Measurements from ENCODE around the gene TTF1. TPM values are rescaled to one million over a fixed set of nuclear protein-coding genes. Genes with fewer than 3 reads are reported as not detected.

TTF1 gene, protein sequence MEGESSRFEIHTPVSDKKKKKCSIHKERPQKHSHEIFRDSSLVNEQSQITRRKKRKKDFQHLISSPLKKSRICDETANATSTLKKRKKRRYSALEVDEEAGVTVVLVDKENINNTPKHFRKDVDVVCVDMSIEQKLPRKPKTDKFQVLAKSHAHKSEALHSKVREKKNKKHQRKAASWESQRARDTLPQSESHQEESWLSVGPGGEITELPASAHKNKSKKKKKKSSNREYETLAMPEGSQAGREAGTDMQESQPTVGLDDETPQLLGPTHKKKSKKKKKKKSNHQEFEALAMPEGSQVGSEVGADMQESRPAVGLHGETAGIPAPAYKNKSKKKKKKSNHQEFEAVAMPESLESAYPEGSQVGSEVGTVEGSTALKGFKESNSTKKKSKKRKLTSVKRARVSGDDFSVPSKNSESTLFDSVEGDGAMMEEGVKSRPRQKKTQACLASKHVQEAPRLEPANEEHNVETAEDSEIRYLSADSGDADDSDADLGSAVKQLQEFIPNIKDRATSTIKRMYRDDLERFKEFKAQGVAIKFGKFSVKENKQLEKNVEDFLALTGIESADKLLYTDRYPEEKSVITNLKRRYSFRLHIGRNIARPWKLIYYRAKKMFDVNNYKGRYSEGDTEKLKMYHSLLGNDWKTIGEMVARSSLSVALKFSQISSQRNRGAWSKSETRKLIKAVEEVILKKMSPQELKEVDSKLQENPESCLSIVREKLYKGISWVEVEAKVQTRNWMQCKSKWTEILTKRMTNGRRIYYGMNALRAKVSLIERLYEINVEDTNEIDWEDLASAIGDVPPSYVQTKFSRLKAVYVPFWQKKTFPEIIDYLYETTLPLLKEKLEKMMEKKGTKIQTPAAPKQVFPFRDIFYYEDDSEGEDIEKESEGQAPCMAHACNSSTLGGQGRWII
- 10.8 TPM for total RNA-seq
- long read RNA-seq, transcript TTF1-203 (10 exons, 1,780 nt), result major isoform, 5 of 14 reads
- long read RNA-seq, partial matches to known transcripts, result 7 of 14 reads
- long read RNA-seq, other reads (novel, unspliced or antisense), result 2 of 14 reads

DNA sequence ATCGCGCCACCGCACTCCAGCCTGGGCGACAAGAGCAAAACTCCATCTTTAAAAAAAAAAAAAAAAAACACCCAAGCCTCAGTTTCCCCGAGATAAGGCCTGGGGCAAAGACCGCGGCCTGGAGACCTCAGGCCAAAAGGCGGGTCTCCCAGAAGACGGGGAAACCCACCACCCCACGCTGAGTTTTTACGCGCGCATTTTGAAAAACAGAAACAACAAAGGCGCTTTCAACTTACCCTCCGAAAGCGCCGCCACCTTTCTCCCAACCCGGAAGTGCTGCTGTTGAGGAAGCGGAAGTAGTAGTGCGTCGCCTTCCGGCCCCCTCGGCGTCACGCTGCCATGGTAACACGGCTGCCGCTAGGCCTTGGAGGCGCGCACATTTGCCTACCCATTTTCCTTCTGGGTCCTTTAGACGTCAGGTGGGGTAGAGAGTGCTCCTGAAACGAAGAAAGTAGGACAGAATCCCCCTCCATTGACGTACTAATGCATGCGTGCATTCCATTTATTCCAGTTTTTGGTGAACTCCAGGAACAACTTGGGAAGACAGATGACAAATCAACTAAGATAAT lies at the start of gene TTF1:
TSS of gene TTF1 (minus strand) at position 287 of the 569 bp plus-strand sequence. CDS start 4,019 bp downstream, outside the sequence.
- peak; percentile 96 for DNase-seq (ENCODE audit: low spot score)

DNA sequence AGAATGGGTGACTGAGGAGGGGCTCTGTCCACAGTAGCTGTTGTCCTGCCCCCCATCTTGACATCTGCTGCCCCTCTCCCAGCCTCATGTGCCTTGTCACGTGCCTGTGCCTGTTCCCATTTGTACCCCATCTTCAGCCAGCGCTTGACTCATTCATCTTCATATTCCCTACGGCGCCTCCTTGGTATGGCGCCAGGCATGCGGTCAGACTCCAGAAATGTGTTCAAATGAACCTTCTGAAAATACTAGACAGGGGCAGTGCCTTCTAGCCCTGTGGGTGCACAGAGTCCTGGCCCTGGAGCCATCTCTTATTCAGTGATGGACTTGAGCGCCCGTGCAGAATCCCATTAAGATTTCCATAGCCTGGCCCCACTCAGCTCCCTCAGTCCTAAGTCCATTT lies 49.6 kb upstream of the TTF1 start:
- no peak for DNase-seq (ENCODE audit: low spot score)

DNA sequence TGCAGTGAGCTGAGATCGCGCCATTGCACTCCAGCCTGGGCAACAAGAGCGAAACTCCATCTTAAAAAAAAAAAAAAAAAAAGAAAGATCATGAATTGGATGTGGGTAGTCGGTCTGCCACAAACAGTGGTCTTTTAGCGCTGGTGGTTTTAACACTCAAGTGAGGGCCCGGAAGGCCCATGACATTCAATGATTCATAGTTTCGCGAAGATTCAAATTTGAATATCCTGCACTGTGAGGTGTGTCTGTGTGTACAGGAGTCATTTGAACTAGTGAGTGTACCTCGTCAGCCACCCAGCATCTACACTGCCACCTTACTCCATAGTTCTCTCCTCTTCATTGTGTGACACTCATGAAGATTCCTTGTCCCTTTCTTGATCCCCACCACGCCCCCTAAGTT lies 44.6 kb upstream of the TTF1 start:
- DNase-seq (ENCODE audit: low spot score), result no peak

DNA sequence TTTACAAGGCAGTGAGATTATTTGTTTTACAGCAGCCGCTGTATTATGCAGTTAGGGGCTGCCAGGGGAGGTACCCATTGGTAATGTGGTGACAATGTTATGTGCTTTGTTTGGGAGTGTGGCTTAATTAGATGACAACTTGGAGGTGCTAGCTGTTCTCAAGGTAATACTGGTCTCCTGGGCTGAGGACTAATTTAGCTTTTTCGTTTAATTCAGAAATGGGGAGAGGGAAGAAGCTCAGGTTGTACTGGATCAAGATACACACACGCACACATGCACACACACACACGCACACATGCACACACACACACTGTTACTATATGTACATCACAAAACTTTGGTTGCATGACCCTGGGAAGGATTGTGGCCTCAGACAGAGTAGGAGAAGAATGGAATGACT lies 41.3 kb upstream of the TTF1 start:
- no peak for DNase-seq (ENCODE audit: low spot score)

DNA sequence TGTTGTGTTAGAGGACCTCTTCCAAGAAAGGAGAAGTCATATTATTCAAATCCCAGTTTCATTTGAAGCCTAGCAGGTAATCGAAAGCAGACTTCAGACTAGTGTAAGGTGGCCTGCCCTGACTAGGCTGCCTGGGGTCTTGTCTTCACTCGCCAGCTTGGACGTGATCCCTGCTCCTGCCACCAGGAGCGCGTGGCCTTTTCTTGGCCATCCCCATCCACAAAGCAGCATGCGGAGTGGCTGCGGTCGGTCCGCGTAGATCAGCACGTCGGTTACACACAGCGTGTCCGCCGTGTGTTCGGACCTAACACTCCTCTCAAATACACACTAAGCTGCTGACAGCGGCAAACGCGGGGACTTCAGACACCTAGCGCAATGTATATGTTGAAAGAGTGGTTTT lies 40.7 kb upstream of the TTF1 start:
- DNase-seq (ENCODE audit: low spot score), result no peak

DNA sequence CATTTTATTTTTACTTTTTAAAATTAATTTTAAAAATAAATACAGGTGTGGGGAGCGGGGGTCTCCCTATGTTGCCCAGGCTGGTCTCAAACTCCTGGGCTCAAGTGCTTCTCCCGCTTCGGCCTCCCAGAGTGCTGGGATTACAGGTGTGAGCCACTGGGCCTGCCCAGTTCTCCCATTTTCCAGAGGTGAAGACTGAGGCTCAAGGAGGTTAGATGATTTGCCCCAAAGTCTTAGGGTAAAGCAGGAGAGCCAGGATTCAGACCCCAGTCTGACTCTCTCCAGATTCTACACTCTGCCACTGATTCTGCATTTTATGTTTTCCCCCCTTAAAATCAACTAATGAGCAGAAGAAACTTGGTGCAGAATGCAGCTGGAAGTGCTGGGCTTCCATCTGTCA lies 40.2 kb upstream of the TTF1 start:
- DNase-seq (ENCODE audit: low spot score), result no peak

DNA sequence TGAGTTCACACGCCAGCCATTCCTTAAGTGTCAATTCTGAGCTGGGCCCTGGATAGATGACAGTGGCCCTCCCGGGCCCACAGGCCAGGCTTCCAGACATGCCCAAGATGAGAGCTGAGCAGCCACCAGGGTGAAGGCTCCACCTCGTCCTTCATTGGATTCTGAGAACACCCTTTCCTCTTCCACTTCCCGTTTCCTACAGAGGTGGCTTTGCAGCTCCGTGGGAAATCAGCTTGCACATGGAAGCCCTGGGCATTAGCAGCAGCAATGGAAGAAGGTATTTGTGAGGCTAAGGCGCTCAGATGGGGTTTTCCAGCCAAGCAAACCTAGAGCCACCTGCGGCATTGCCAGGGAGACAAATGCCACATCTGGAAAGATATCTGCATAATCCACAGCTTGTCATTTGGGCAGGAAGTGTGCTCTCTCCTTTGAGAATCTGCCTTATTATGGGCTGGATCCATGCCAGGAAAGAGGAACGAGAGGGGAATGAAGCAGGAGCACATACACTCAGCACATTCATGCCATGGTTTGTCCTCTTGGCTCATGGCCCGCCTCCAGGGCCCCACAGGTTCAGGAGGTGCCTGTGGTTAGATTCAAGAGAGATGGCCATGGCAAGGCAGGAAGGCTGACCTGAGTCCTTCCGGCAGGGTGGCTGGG lies 37.4 kb upstream of the TTF1 start:
- DNase-seq (ENCODE audit: low spot score), result no peak

DNA sequence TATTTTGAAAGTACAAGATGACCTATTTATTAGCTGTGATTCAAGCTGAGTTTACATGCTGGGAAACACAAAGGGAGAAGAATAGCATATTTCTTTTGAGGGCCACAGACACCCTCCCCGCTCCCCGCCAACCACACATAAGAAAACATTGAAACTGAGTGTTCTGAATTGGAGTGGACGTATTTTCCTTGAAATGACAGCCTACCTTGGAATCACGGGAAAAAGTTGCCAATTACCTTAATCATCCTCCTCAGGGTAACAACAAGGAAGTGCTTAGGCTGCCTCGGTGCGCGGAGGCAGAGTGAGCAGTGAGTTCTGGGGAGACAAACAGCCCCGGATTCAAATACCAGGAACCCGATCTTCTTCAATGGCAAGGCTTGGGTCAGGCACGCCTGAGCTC lies 34.8 kb upstream of the TTF1 start:
- DNase-seq (ENCODE audit: low spot score), result no peak

DNA sequence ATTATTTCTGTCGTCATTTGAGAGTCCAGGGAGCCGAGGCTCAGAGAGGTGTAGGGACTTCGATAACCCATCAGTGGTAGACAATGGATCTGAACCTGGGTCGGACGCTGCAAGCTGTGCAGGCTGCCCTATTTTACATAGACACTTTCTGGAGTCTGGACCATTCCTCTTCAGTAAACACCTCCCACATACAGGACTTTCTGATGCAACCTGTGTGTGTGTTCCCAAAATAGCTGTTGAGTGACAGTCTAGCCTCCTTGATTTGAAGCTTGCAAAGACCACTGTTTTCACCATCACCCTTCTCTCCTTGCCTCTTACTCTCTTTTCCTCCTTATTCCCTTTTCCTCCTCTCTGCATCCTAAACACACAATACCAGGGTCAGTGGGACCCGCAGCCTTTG lies 34.1 kb upstream of the TTF1 start:
- DNase-seq (ENCODE audit: low spot score), result no peak

DNA sequence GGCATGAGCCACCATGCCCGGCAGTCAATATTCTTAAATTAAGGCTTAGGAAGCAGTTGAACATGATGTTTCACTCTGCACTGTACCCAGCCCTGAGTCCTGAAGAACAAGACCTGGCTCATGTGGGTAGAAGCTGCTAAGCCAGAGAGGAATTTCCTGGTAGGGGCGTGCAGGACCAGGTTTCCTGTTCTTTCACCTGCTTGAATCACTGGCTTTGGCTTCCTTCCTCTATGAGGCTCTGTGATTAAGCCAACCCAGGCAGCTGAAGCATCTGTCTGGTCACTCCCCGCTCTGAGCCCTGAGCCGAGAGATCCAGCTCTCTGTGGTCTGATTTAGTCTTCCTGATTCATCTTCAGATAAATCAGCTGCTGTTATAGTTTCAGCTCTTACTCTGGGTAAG lies 32.5 kb upstream of the TTF1 start:
- DNase-seq (ENCODE audit: low spot score), result no peak

DNA sequence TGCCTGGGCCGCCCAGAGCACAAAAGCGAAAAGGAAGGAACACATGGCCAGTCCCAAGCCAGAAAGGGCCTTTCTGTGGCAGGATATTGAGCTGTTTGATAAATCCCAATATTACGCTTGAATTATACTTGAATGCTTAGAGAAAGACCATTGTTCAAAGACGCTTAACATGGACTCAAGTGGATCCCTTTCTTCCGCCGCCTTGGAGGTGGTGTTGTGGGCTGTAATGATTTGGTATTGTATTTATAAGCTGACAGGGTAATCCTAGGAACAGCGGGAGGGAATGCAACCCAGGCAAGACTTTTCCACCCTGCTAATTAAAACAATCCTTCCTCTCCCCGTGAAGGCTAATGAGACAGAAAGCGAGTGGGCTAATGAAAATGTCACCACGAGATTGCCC lies 28.2 kb upstream of the TTF1 start:
- DNase-seq (ENCODE audit: low spot score), result no peak

DNA sequence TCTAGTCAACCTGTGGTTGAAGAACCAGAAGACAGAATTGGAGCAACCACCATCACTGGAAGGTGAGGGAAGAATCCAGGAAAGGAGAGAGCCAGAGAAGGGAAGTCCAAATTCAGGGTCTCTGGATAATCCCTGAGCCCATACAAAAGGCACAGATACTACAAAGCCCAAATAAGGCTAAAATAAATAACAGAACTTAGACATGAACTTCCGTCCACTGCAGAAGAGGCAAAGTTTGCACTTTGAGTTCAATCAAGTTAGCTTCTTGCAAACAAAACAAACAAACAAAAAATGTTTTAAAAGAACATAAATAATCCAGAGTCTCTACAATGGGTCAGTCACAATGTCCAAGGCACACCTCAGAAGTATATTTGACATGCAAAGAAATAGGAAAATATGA lies 24.4 kb upstream of the TTF1 start:
- no peak for DNase-seq (ENCODE audit: low spot score)

DNA sequence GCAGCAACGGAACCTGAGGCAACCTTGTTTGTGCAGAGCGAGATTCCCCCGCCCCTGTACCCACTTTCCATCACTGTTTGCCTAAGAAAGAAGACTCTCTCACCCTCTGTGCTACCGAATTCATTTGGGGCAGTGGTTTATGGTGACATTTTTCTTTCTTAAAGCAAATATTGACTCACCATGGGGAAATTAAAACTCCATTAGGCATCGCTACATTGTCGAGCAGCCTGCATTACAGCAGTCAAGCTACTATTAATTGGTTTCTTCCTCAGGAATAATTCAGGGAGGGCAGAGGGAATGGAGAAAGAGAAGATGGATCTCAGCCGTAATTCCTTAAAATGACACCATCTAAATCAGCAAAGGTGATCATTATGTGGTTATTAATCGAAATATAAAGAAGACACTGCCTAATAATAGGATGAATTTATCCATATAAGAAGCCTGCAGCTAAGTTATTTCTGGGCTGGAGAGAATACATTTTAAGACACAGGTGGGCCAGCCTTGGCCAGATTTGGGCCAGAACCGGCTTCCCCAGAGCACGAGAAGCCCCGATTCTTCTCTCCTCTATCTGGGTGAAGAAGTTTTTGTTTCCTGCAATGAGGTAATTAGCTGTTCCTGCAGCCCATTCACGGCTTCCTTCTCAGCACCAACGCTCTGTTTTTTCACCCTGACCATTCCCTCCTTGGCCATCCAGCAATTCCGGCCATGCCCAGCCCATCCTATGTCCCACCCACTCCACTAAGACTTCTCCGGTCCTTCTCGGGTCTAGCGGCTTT lies 20.2 kb upstream of the TTF1 start:
- no peak for DNase-seq (ENCODE audit: low spot score)

DNA sequence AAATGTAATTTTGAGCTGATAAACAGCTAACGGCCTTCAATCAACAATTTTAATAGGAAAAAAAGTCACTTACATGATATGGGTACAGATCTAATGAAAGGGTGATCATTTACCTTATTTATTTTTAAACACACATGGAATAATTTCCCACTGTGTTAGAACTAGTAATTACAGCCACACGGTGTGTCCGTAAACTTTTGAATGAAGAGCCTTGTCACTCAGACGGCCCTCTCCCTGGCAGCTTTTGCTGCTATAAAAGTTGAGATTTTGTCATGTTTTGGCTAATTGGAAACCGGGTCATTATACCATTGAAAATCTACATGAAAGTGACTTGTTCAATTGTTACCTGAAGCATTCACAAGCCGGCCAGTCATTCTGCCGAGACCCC lies 19.0 kb upstream of the TTF1 start:
- DNase-seq (ENCODE audit: low spot score), result no peak

DNA sequence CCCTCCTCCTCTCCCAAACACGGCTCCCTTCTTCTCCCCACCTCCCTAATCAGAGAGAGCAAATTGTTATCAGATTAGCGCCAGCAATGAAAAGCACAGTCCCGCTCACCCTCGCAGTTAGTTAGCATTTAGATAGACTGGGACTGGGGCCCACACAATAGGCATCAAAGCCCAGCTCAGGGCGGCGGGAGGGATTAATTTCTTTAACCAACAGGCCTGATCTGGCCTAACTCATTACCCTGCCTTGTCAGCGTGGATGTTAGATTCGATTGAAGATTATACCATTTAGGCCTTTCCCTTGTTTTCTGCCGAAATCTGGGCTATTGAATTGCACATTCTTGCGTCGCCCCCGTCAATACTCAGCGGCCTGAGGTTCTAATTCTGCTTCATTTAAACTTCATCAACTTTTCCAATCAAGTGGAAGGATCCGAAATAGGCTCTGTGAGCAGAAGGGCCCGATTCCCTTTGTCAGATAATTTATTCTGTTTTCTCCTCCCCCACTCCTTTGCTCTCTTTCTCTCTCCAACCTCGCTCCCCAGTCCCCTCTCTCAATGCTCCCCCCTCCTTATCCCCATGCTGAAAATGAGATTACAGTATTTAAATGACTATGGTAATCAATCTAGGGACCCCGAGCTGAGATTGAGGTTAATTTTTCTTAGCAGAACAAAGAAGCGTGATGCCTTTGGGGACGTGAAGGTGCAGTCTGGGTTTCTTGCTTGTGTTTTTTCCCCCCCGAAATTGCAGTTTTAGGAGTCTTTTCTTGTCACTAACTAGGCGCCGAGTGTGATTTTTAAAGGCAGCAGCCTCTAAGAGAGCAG lies 18.4 kb upstream of the TTF1 start:
- DNase-seq (ENCODE audit: low spot score), result no peak

DNA sequence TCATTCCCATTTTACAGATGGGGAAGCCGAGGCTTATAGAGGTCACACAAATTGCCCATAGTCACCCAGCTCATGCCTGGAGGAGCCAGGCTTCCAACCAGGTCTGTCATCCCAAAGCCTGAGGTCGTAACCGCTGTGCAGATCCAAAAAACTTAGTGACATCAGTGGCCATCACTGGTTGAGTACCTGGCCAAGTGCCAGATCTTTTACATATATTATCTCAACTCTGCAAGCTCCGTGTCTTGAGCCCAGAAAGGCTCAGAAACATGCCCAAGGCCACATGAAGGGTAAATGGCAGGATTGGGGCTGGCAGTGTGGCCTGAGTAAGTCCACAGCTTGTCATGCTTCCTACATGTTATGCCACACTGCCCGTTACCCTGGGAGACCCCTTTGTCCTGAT lies 16.9 kb upstream of the TTF1 start:
- DNase-seq (ENCODE audit: low spot score), result no peak

DNA sequence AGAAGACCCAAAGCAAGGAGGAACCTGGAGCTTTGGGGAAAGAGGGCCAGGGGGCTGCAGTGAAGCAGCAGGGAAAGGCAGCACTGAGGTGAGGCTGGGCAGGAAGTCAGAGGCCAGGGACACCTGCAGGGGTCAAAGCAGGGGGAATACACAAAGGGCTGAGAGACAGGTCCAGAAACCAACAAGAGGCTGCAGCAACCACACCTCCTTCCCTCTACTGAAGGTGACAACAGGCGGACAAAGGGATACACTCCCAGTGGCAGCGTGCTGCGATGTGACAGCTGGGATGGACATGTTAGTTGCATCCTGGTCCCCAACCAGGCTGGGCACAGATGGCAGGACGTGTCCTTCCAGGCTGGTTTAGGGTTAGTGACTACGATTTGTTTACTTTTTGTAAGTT lies 15.9 kb upstream of the TTF1 start:
- DNase-seq (ENCODE audit: low spot score), result no peak

DNA sequence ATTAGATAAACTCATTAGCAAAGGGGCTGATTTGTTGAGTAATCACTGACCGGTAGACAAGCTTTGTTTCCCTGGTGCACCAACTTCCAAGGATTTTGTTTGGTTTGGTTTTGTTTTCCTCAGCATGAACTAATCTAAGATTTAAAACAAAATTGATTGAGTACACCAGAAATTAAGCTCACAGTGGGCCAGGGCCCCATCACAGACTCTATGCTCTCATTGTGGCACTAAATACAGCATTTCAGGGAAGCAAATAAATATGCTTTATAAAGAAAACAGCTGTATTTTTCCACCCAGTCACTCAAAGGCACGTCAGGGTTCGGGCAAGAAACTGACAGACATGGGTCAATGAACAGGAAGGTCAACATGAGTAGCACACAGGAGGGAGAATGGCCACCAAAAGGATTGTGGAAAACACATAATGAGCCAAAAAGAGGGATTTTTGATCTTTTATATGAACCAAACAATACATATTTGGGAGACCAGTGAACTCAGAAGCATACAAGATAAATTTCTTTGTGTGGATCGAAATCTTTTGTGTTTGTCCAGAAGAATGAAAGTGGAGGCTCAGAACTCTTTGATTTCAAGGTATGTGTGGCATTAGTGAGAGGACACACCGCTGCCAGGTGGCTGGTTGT lies 12.2 kb upstream of the TTF1 start:
- no peak for DNase-seq (ENCODE audit: low spot score)

DNA sequence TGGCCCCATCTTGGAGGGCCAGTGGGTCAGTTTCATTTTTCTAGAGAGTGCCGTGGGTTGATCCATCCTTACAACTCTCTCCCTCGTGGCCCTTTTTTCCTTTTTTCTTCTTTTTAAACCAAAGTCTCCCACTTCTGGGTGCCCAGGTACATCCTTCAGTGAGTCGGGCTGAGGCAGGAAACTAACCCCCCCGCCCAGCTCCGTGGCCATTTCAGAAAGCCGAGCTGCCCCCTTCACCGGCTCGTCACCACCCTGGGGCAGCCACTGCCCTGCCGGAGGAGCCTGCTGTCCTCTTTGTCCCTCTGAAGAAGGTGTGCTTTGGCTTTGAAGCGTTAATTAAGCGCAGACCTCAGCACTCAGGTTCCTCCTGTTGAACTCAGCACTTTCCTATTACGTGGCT lies 8.5 kb upstream of the TTF1 start:
- peak; percentile 53 for DNase-seq (ENCODE audit: low spot score)
